ENCODE data around the gene FAM90A1. TPM values are rescaled to one million over a fixed set of nuclear protein-coding genes. Genes with fewer than 3 reads are reported as not detected.

FAM90A1 gene, protein sequence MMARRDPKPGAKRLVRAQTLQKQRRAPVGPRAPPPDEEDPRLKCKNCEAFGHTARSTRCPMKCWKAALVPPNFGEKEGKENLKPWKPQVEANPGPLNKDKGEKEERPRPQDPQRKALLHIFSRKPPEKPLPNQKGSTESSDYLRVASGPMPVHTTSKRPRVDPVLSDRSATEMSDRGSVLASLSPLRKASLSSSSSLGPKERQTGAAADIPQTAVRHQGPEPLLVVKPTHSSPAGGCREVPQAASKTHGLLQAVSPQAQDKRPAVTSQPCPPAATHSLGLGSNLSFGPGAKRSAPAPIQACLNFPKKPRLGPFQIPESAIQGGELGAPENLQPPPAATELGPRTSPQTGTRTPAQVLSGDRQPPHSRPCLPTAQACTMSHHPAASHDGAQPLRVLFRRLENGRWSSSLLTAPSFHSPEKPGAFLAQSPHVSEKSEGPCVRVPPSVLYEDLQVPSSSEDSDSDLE
- total RNA-seq (2022; extraction: Qiagen RNA extraction; ENCODE audit: low read depth): 0.07 to 0.08 TPM (median 0.08 TPM) in 3 of 5 replicates, not detected in the others

DNA sequence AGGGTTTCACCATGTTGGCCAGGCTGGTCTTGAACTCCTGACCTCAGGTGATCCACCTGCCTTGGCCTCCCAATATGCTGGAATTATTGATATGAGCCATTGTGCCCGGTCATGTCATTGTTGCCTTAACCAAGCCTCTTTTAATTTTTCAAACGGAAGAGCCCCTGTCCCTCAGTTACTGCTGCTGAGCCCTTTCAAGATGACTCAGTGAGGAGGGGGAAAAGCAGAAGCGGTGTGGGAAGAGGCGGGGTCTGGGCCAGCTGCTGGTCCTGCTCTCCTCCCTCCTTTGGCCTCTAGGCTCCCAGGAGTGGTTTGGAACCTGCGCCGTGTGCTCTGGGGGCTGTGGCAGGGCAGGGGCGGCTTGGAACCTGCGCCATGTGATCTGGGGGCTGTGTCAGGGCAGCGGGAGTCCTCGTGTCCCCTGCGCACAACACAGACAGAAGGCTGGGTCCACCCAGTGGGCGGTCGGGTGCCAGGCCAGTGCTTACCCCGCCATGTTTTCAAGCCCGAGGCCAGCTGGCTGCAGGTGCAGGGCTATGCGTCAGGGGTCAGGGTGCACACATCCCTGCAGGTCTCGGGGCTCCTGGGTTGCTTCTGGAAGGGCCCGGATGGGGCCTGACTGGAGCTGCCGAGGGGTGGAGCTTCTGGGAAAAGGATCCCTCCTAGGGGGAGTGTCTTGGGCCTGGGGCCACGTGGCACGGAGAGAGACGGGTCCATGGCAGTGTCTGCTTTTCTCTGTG, at the start of gene FAM90A1:
FAM90A1 (minus strand) TSS at position 627 of the 740 bp plus-strand sequence. CDS start 2,786 bp downstream, outside the sequence.

Other genes starting within 250 kb of the FAM90A1 start
- 6.6 to 10.0 TPM (median 9.9 TPM) in 5 replicates for gene FOXJ2, start 194.9 kb downstream of the FAM90A1 start, total RNA-seq (2022; extraction: Qiagen RNA extraction; ENCODE audit: low read depth)
- gene C3AR1, start 161.3 kb downstream of the FAM90A1 start, total RNA-seq (2022; extraction: Qiagen RNA extraction; ENCODE audit: low read depth): not detected in 5 replicates
- 10.5 to 20.6 TPM (median 17.4 TPM) in 5 replicates for gene NECAP1, start 145.3 kb downstream of the FAM90A1 start, total RNA-seq (2022; extraction: Qiagen RNA extraction; ENCODE audit: low read depth)
- 0.19 to 0.20 TPM in 2 of 5 replicates, not detected in the others for gene CLEC4A, start 104.0 kb downstream of the FAM90A1 start, total RNA-seq (2022; extraction: Qiagen RNA extraction; ENCODE audit: low read depth)
- gene ZNF705A, start 70.6 kb downstream of the FAM90A1 start, total RNA-seq (2022; extraction: Qiagen RNA extraction; ENCODE audit: low read depth): not detected in 5 replicates
- gene CLEC6A, start 228.3 kb upstream of the FAM90A1 start, total RNA-seq (2022; extraction: Qiagen RNA extraction; ENCODE audit: low read depth): not detected in 5 replicates

Data from A549 treated with RU486 at 1 μM for 4 hours (cell line).